B cell (primary cell): ENCODE measurements around the gene SGCA. TPM values are rescaled to one million over a fixed set of nuclear protein-coding genes. Genes with fewer than 3 reads are reported as not detected.

Experiments used
- ATAC-seq: fragments of 200-7000 bp; cut with Tn5 transposase; one replicate; pipeline ENCODE4 v1.10.0; 2021; ENCODE audit warnings: low read depth, mild to moderate bottlenecking, moderate number of reproducible peaks, moderate library complexity
- CTCF ChIA-PET: fragments of 350-600 bp; sonication (Branson Sonifier 250); formaldehyde crosslinking; loops from one replicate; lab custom pipeline; 2021; ENCODE audit warnings: antibody characterized with exemption, inconsistent platforms; lab: Charles Lee
- POLR2A ChIA-PET: fragments of 350-600 bp; sonication (Branson Sonifier 250); formaldehyde crosslinking; loops from one replicate; lab custom pipeline; 2021; ENCODE audit warnings: antibody characterized with exemption; lab: Charles Lee
- DNase-seq: peaks from one replicate; pipeline ENCODE4 v3.0.0; 2013
- H2AFZ ChIP-seq: 2 replicates; pipeline ENCODE4 v1.6.1; 2012; ENCODE audit warnings: mild to moderate bottlenecking, low read depth, low read length; ENCODE audit not compliant: insufficient read depth, poor library complexity, severe bottlenecking
- H3K27ac ChIP-seq, 2 donors: 1 replicate in 1 of 2; 2 replicates in 1 of 2; pipeline ENCODE4 v1.5.1; 2012 to 2013; ENCODE audit warnings: low read length in 2 of 2, mild to moderate bottlenecking in 2 of 2, moderate library complexity in 1 of 2
- H3K27me3 ChIP-seq, 4 experiments: fragments of 200-600 bp in 1 of 4; sonication (generic) in 1 of 4; replicated peaks in 1 of 4; 1 replicate in 2 of 4; 2 replicates in 2 of 4; pipeline versions ENCODE4 v1.6.1 to v1.7.0; 2013 to 2016; ENCODE audit warnings: low read length in 3 of 4, mild to moderate bottlenecking in 2 of 4, mixed read lengths in 1 of 4, moderate library complexity in 1 of 4; ENCODE audit not compliant: insufficient read depth in 4 of 4, control insufficient read depth in 3 of 4; ENCODE audit errors: control extremely low read depth in 1 of 4
- H3K36me3 ChIP-seq, 2 experiments: replicated peaks in 1 of 2; 1 replicate in 1 of 2; 2 replicates in 1 of 2; pipeline versions ENCODE4 v1.6.1 to v1.7.1; 2013; ENCODE audit warnings: low read length in 1 of 2; ENCODE audit not compliant: insufficient read depth in 2 of 2, control insufficient read depth in 1 of 2; ENCODE audit errors: control extremely low read depth in 1 of 2, extremely low read depth in 1 of 2
- H3K4me1 ChIP-seq, 2 donors: fragments of 200-600 bp in 1 of 2; sonication (generic) in 1 of 2; 1 replicate in 1 of 2; 2 replicates in 1 of 2; pipeline versions ENCODE4 v1.5.1 to v1.6.1; 2013 to 2017; ENCODE audit warnings: low read length in 2 of 2; ENCODE audit not compliant: control insufficient read depth in 2 of 2, insufficient read depth in 2 of 2
- H3K4me2 ChIP-seq: replicated peaks from 2 replicates; pipeline ENCODE3; 2012; ENCODE audit warnings: mild to moderate bottlenecking, low read depth, low read length; ENCODE audit not compliant: poor library complexity, severe bottlenecking
- H3K4me3 ChIP-seq, 5 experiments: fragments of 200-600 bp in 1 of 5; sonication (generic) in 1 of 5; 1 replicate in 3 of 5; 2 replicates in 2 of 5; pipeline versions ENCODE4 v1.5.1 to v1.7.0; 2011 to 2016; ENCODE audit warnings: low read length in 4 of 5, mild to moderate bottlenecking in 4 of 5, low read depth in 2 of 5, control low read depth in 1 of 5, moderate library complexity in 1 of 5; ENCODE audit not compliant: insufficient read depth in 1 of 5; ENCODE audit errors: control extremely low read depth in 1 of 5, extremely low read depth in 1 of 5
- H3K79me2 ChIP-seq: fragments of 200-600 bp; sonication (generic); one replicate; pipeline ENCODE4 v1.6.0; 2016; ENCODE audit warnings: low read length; ENCODE audit not compliant: control insufficient read depth, insufficient read depth
- H3K9ac ChIP-seq: fragments of 200-600 bp; sonication (generic); 2 replicates; pipeline ENCODE4 v1.6.1; 2017; ENCODE audit warnings: mild to moderate bottlenecking, low read length, moderate library complexity
- H3K9me3 ChIP-seq, 3 donors: one replicate each; pipeline versions ENCODE4 v1.6.1 to v1.7.1; 2013; ENCODE audit warnings: low read length in 2 of 3; ENCODE audit not compliant: control insufficient read depth in 2 of 3, insufficient read depth in 1 of 3; ENCODE audit errors: control extremely low read depth in 1 of 3
- H4K20me1 ChIP-seq: 2 replicates; pipeline ENCODE4 v1.6.0; 2012; ENCODE audit warnings: mild to moderate bottlenecking, low read length; ENCODE audit not compliant: insufficient read depth, control insufficient read depth, poor library complexity, severe bottlenecking
- H3K27ac Mint-ChIP-seq: one replicate; pipeline ENCODE4 v1.8.0; 2021; ENCODE audit warnings: mixed read lengths
- H3K27me3 Mint-ChIP-seq: one replicate; pipeline ENCODE4 v1.8.0; 2021; ENCODE audit warnings: mixed read lengths
- H3K4me1 Mint-ChIP-seq: one replicate; pipeline ENCODE4 v1.8.0; 2021; ENCODE audit warnings: mixed read lengths
- H3K4me3 Mint-ChIP-seq: one replicate; pipeline ENCODE4 v1.8.0; 2021; ENCODE audit warnings: mixed read lengths
- H3K9me3 Mint-ChIP-seq: one replicate; pipeline ENCODE4 v1.8.0; 2022; ENCODE audit warnings: mixed read lengths; ENCODE audit not compliant: insufficient read depth
- CTCF ChIP-seq: fragments of 200-600 bp; IDR thresholded peaks from one replicate; pipeline ENCODE4 v1.8.0; 2022; ENCODE audit warnings: antibody characterized with exemption, mild to moderate bottlenecking
- EZH2 ChIP-seq: IDR thresholded peaks from 2 replicates; pipeline ENCODE4 v1.6.1; 2012; ENCODE audit warnings: borderline replicate concordance, low read depth, mild to moderate bottlenecking, moderate library complexity, low read length; ENCODE audit not compliant: insufficient read depth, poor library complexity, severe bottlenecking
- WGBS: methylation state at CpG from one replicate; pipeline ENCODE4 v1.1.5; 2013; ENCODE audit warnings: missing lambda C conversion rate; ENCODE audit not compliant: insufficient coverage; 5-methylcytosine and 5-hydroxymethylcytosine counted together
- intact Hi-C: fragments of 100-400 bp; cut with micrococcal nuclease; formaldehyde crosslinking; loops from one replicate; pipeline ENCODE4 v1.10.0; 2022
- polyA plus RNA-seq: library from polyadenylated mRNA; depleted of rRNA; stranded (reverse); fragments of >200 nt; gene quantifications from 2 replicates; pipeline ENCODE4 v1.2.3, GENCODE V29; 2012
- total RNA-seq, 2 donors: library from RNA; stranded (reverse); fragments of 120-200 nt in 1 of 2; gene quantifications; 1 replicate in 1 of 2; 2 replicates in 1 of 2; pipeline versions ENCODE4 v1.2.3 to v1.2.4, GENCODE V29; 2013 to 2022

SGCA gene
- total and polyA plus RNA-seq, 2 donors (not counting 1 experiment from before 2014, with no cell fraction given): 4.4 to 4.5 TPM

GRCh38 chr17:50146230-50146926 lies 19.4 kb upstream of the SGCA start:
- H3K4me1 ChIP-seq: peaks cover 55 to 68% of the 10 kb centered on the region in 2 donors
- H3K4me3 ChIP-seq: peak overlapping the region in 4 of 5 experiments; percentile 82 to 97 (median 89)
- peaks cover 67% of the 10 kb centered on the region for H3K4me1 Mint-ChIP-seq
- peak; percentile 43 for TF ChIP-seq CTCF
- no peak for TF ChIP-seq EZH2
- no peaks in the 10 kb centered on the region for H3K9me3 ChIP-seq
- H3K27me3 Mint-ChIP-seq: no peaks in the 10 kb centered on the region
- 67% methylated on average over 6 of the region's 10 CpGs for WGBS
- no peaks in the 10 kb centered on the region for H3K27me3 ChIP-seq
- ChIA-PET POLR2A (interaction anchor here (0.6 to 1.3 kb wide), 5 partner anchors 10 to 827 kb away, joined by 3 to 11 read pairs (median 4); no protein-coding TSS in a partner anchor), CTCF (interaction anchor here (0.7 to 5.1 kb wide), 10 partner anchors 15 to 152 kb away, joined by 3 to 59 read pairs (median 4); partner anchors contain the start of genes COL1A1 and SAMD14)
- H3K79me2 ChIP-seq: peaks cover 91% of the 10 kb centered on the region
- H3K9me3 Mint-ChIP-seq: no peaks in the 10 kb centered on the region
- H2AFZ ChIP-seq: no peak overlapping the region
- peak overlapping the region; percentile 92 for H3K4me2 ChIP-seq
- H3K27ac ChIP-seq: peak overlapping the region; percentile 82 to 94
- peak overlapping the region; percentile 100 for H3K4me3 Mint-ChIP-seq
- DNase-seq (peak; percentile 46), ATAC-seq (no peak)
- peak overlapping the region; percentile 98 for H3K27ac Mint-ChIP-seq
- peaks cover 0 to 50% of the 10 kb centered on the region in 2 experiments for H3K36me3 ChIP-seq
- intact Hi-C loops: no loop called here
- H3K9ac ChIP-seq: peak overlapping the region; percentile 95
- peaks cover 88% of the 10 kb centered on the region for H4K20me1 ChIP-seq
